Measurements from ENCODE around the gene PTRHD1. TPM values are rescaled to one million over a fixed set of nuclear protein-coding genes. Genes with fewer than 3 reads are reported as not detected.
"Not testable (repeated sequence)": the region's sequence is repeated elsewhere in the genome, so short reads cannot be mapped to it uniquely, and the experiment has no call there.

The PTRHD1 gene
- total RNA-seq, result 10 to 100 TPM; 11.3 to 12.1 TPM
- polyA plus RNA-seq, result 10 to 100 TPM; 39.1 to 66.9 (median 54.9) TPM
- total RNA-seq, result 6.2 to 10.8 (median 9.5) reads per million in 6 experiments

DNA sequence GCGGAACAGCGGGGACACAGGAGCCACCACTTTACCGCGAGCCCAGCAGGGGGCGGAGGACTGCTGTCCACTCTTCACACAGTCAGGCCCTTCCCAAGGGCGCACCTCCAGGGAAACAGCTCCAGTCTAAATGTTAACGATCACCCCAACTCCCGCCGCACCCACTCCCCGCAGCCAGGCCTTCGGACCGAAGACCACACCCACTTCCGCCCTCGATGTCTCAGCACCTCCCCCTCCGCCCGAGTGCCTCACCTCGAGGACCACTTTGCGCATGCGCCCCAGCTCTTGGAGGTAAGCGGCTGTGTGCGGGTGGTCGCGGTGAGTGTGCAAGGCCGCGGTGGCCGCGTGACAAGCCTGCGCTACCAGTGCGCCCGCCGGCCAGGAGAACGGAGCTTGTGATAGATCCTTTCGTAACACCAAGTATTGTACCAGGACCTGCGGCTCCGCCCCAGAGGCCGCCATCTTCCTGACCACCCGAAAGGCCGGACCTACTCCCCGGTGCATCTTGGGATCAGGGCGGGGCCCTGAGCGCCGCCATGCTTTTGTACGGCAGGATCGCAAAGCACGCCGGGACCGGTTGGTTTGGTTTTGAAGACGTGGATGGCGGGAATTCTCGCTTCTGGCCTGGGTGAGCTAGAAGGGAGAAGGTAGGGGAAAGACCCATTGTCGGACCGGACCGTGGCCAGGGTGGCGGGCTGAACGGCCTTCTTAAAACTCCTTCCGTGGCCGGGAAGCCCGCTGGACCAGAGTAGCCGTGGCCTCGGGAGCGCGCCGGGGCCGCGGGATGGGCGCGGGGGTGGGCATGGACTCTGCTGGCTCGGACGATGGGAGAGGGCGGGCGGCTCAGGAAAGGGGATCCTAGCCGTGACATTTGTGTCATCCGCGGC is at the start of gene PTRHD1, which contains the start of gene CENPO:
PTRHD1 (minus strand) TSS at position 518 of the 887 bp plus-strand sequence; CDS start at position 504, 14 bp downstream.
CENPO (plus strand) TSS at position 552 of the 887 bp plus-strand sequence. CDS start 495 bp downstream, outside the sequence.
- H3K36me3 Mint-ChIP-seq, result peaks cover 0 to 17% (median 12%) of the 10 kb centered on the region in 3 donors
- peak within 1 kb of the TSS; percentile 91 to 99 (median 96) for H3K4me3 Mint-ChIP-seq
- H3K27me3 Mint-ChIP-seq, result peaks cover 0 to 3% (median 0%) of the 10 kb centered on the region in 5 donors
- H3K4me1 Mint-ChIP-seq, result peaks cover 9 to 25% (median 14%) of the 10 kb centered on the region in 4 donors
- H3K27ac Mint-ChIP-seq, result peak within 1 kb of the TSS; percentile 99 to 100 (median 100)
- ATAC-seq, result peak; percentile 97 to 98
- POLR2A ChIA-PET, result interaction anchor here (0.6 to 1.4 kb wide), 8 partner anchors 26 to 880 kb away, joined by 3 to 6 read pairs (median 4); partner anchors contain the start of genes ADCY3, DTNB, ITSN2 and NCOA1
- DNase-seq, result peak; percentile 88 to 100 (median 93)
- peaks cover 0 to 3% (median 0%) of the 10 kb centered on the region in 9 donors for H3K9me3 Mint-ChIP-seq

DNA sequence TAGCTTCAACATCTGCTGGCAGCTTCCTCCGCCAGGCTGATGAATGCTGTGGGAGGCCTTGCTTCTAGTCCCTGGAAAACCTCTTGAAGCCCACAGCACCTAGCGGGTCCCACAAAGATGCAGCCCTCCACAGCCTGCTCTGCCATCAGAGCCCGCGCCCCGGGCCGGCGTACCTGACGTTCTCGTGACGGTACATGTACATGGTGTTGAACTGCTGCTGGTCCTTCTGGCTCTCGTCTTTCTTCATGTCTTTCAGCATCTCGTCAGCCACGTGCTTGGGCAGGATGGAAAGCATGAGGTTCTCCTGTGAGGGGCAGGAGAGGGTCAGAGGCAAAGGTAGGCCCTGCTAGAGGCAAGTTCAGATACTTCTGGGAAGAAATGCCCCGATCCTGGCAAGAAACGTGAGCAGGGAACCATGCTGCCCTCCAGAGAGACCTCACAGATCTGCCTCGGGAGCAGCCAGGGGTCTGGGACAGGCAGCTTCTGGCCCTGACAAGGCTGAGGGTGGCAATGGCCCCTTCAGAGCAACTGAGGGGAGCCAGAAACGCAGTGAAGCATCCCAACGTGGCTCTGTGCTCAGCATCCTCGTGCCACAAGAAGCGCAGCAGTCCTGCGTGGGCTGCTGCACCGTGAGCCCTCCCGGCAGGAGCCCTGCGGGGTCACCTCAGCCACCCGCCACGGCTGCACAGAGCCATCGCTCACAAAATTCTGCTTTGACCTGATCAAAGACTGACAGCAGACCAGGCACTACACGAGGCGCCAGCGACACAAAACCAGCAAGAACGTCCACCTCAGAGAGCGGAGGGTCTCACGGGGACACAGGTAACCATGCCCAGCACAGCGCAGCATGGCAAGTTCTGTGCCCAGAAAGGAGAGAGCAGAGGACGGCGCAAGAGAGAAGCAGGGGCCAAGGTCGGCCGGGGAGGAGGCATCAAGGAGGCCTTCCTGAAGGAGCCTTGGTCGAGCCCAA is 49.2 kb upstream of the PTRHD1 start:
- H3K27me3 Mint-ChIP-seq, result no peaks in the 10 kb centered on the region
- peak in 1 of 10 donors; percentile 58 for DNase-seq
- no peaks in the 10 kb centered on the region for H3K9me3 Mint-ChIP-seq
- ATAC-seq, result no peak
- H3K4me3 Mint-ChIP-seq, result no peak overlapping the region
- peaks cover 0 to 6% (median 0%) of the 10 kb centered on the region in 3 donors for H3K36me3 Mint-ChIP-seq
- POLR2A ChIA-PET, result no interaction called here
- H3K27ac Mint-ChIP-seq, result peak overlapping the region in 2 of 10 donors; percentile 59 to 73
- peaks cover 0 to 4% (median 0%) of the 10 kb centered on the region in 4 donors for H3K4me1 Mint-ChIP-seq

GRCh38 chr2:24840962-24841945 is 48.1 kb upstream of the PTRHD1 start:
- Mint-ChIP-seq H3K4me3 (no peak overlapping the region), H3K9me3 (no peaks in the 10 kb centered on the region), H3K27ac (peak overlapping the region in 1 of 10 donors; percentile 57), H3K36me3 (peaks cover 0 to 16% (median under 1%) of the 10 kb centered on the region in 3 donors), H3K4me1 (peaks cover 0 to 4% (median 0%) of the 10 kb centered on the region in 4 donors), H3K27me3 (no peaks in the 10 kb centered on the region)
- DNase-seq (peak in 1 of 10 donors; percentile 52), ATAC-seq (no peak)
- POLR2A ChIA-PET, result no interaction called here

DNA sequence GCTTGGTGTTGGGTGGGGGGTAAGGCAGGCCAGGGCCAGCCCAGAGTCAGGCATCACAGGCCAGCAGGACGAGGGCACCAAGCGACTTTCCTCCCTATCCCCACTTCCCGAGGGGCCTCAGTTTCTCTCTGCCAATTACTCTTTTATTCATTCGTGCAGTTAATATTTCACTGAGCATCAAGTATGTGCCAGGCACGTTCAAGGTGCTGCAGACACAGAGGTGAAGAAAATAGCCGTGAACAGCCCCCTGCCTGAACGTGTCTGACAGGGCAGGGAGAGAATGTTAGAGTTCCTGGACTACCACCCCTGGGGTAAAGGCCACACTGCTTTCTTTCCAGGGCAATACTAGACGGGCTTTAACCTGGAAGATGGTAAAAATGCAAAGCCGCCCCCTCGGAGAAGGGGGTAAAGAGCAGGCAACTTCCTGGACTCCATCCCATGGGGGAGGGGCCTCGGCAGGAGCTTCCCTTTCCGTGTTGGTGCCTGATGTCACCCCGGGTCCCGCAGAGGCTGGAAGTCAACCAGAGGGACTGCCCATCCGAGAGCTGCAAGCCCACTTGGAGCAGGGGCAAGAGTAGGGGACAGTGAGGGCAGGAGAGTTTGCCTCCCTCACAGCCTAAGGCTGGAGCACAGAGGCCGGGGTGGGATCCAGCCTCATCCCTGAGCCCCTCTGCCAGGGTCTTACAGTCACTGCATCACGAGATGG is 47.1 kb upstream of the PTRHD1 start:
- no peak for ATAC-seq
- H3K4me3 Mint-ChIP-seq, result no peak overlapping the region
- peak overlapping the region in 1 of 10 donors; percentile 57 for H3K27ac Mint-ChIP-seq
- H3K4me1 Mint-ChIP-seq, result peaks cover 0 to 4% (median 0%) of the 10 kb centered on the region in 4 donors
- H3K9me3 Mint-ChIP-seq, result no peaks in the 10 kb centered on the region
- H3K27me3 Mint-ChIP-seq, result no peaks in the 10 kb centered on the region
- POLR2A ChIA-PET, result no interaction called here
- DNase-seq, result peak in 1 of 10 donors; percentile 42
- H3K36me3 Mint-ChIP-seq, result peaks cover 0 to 26% (median 2%) of the 10 kb centered on the region in 3 donors

GRCh38 chr2:24839729-24840128 is 46.5 kb upstream of the PTRHD1 start:
- DNase-seq (peak in 1 of 10 donors; percentile 21), ATAC-seq (no peak)
- Mint-ChIP-seq H3K9me3 (no peaks in the 10 kb centered on the region), H3K4me3 (no peak overlapping the region), H3K4me1 (peaks cover 0 to 4% (median 0%) of the 10 kb centered on the region in 4 donors), H3K27me3 (no peaks in the 10 kb centered on the region), H3K27ac (no peak overlapping the region), H3K36me3 (peaks cover 0 to 30% (median 4%) of the 10 kb centered on the region in 3 donors)
- POLR2A ChIA-PET, result no interaction called here

DNA sequence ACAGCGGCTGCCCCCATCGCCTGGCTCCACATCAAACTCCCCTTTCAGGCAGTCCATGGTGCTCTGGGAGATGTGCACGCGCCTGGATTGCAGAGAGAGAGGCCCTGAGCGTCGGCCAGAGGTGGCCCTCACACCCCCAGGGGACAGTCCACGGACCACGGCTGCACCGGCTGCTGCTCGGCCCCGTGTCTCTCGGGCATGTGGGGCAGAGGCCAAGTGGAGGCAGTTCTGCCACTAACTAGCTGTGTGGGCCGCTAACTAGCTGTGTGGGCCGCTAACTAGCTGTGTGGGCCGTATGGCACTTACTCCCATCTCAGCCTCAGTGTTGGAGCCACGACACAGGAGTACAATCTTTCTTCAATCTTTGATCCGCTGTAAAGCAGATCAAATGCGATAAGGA is 45.4 kb upstream of the PTRHD1 start:
- Mint-ChIP-seq H3K36me3 (peaks cover 0 to 33% (median 7%) of the 10 kb centered on the region in 3 donors), H3K27me3 (no peaks in the 10 kb centered on the region), H3K27ac (peak overlapping the region in 1 of 10 donors; percentile 24), H3K4me1 (peaks cover 0 to 2% (median 0%) of the 10 kb centered on the region in 4 donors), H3K9me3 (no peaks in the 10 kb centered on the region), H3K4me3 (no peak overlapping the region)
- no peak for ATAC-seq
- POLR2A ChIA-PET, result no interaction called here
- DNase-seq, result peak in 1 of 10 donors; percentile 40

GRCh38 chr2:24837996-24838513 is 44.9 kb upstream of the PTRHD1 start:
- no peak for ATAC-seq
- H3K27me3 Mint-ChIP-seq, result no peaks in the 10 kb centered on the region
- H3K4me1 Mint-ChIP-seq, result no peaks in the 10 kb centered on the region
- H3K36me3 Mint-ChIP-seq, result peaks cover 0 to 33% (median 7%) of the 10 kb centered on the region in 3 donors
- POLR2A ChIA-PET, result no interaction called here
- no peak overlapping the region for H3K27ac Mint-ChIP-seq
- peak in 1 of 10 donors; percentile 16 for DNase-seq
- H3K4me3 Mint-ChIP-seq, result no peak overlapping the region
- H3K9me3 Mint-ChIP-seq, result no peaks in the 10 kb centered on the region

- Mint-ChIP-seq H3K9me3 (no peaks in the 10 kb centered on the region), H3K27ac (peak overlapping the region in 1 of 10 donors; percentile 21), H3K27me3 (no peaks in the 10 kb centered on the region), H3K4me1 (no peaks in the 10 kb centered on the region), H3K36me3 (peaks cover 0 to 35% (median 7%) of the 10 kb centered on the region in 3 donors), H3K4me3 (no peak overlapping the region)
- POLR2A ChIA-PET, result interaction anchor here (0.6 kb wide), 1 partner anchor 13 kb away, joined by 3 read pairs; no protein-coding TSS in a partner anchor
- DNase-seq (peak in 1 of 10 donors; percentile 47), ATAC-seq (no peak)
These were observed 43.5 kb upstream of the PTRHD1 start for GRCh38 chr2:24836706-24837105.

DNA sequence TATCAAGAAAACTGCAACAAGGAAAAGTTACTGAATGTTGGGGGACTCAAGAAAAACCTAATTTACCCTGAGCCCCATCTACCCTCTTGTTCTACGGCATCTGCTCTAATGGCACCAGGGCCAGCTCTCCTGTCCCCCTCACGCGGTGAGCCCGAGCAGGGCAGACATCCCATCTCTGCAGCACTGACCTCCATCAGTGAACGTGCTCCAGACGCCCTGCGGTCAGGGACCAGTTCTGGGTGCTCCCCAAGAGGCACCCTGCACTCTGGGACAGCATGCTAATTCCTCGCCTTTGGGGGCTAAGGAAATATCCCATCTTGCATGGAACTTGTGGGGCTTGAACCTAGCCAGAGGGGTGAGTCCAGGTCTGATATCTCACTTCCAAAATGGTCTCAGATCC is 43.0 kb upstream of the PTRHD1 start:
- Mint-ChIP-seq H3K4me3 (no peak overlapping the region), H3K36me3 (peaks cover 0 to 37% (median 7%) of the 10 kb centered on the region in 3 donors), H3K9me3 (no peaks in the 10 kb centered on the region), H3K4me1 (no peaks in the 10 kb centered on the region), H3K27me3 (no peaks in the 10 kb centered on the region), H3K27ac (peak overlapping the region in 2 of 10 donors; percentile 21 to 71)
- POLR2A ChIA-PET, result no interaction called here
- no peak for ATAC-seq
- peak in 1 of 10 donors; percentile 46 for DNase-seq

DNA sequence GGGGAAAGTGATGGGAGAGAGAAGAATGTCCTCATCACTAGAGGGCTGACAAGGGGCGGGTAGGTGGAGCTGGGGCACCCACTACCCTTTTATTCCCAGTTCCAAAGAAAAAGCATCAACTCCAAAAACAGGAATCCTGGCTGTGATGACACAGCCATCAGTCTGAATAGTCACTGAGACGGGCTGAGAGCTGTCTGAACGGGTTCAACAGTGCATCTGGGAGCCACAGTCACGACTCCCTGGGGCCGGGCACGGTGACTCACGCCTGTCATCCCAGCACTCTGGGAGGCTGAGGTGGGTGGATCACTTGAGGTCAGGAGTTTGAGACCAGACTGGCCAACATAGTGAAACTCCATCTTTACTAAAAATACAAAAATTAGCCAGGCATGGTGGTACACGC is 42.2 kb upstream of the PTRHD1 start:
- H3K9me3 Mint-ChIP-seq, DNase-seq, H3K27ac Mint-ChIP-seq, ATAC-seq, H3K27me3 Mint-ChIP-seq, POLR2A ChIA-PET, H3K4me1 Mint-ChIP-seq, H3K4me3 Mint-ChIP-seq: not testable (repeated sequence)
- peaks cover 0 to 34% (median 7%) of the 10 kb centered on the region in 3 donors for H3K36me3 Mint-ChIP-seq

All from naive thymus-derived CD8-positive, alpha-beta T cell (primary cell).